A673 (cell line): ENCODE data around the gene PHKB. TPM values are rescaled to one million over a fixed set of nuclear protein-coding genes. Genes with fewer than 3 reads are reported as not detected.
"Not testable (repeated sequence)": the region's sequence is repeated elsewhere in the genome, so short reads cannot be mapped to it uniquely, and the experiment has no call there.

Experiments
- BruUV-seq: library from RNA; stranded (reverse); fragments of 400-500 nt; replicated peaks from 2 replicates; lab custom pipeline; 2021; lab: Mats Ljungman, UMichigan
- CTCF ChIA-PET: fragments of 300-600 bp; sonication (Branson Sonifier 250); formaldehyde crosslinking; loops from one replicate; lab custom pipeline; 2022; ENCODE audit warnings: antibody characterized with exemption; lab: Charles Lee
- POLR2A ChIA-PET: fragments of 300-600 bp; sonication (Branson Sonifier 250); formaldehyde crosslinking; loops from one replicate; lab custom pipeline; 2022; ENCODE audit warnings: antibody characterized with exemption; ENCODE audit not compliant: low non-redundant PET; lab: Charles Lee
- DNase-seq: peaks from one replicate; pipeline ENCODE4 v3.0.0-alpha.2; 2015; ENCODE audit warnings: low spot score
- H3K27ac ChIP-seq: fragments of 200-600 bp; sonication (generic); 2 replicates; pipeline ENCODE4 v1.5.1; 2016; ENCODE audit warnings: mixed run types, low read depth, mild to moderate bottlenecking, mixed read lengths, antibody characterized with exemption, low read length; ENCODE audit not compliant: poor library complexity, severe bottlenecking
- H3K27me3 ChIP-seq: fragments of 200-600 bp; sonication (generic); replicated peaks from 2 replicates; pipeline ENCODE4 v1.6.1; 2017; ENCODE audit warnings: mixed run types, low read depth, mild to moderate bottlenecking, mixed read lengths, antibody characterized with exemption, low read length; ENCODE audit not compliant: insufficient read depth, poor library complexity
- H3K36me3 ChIP-seq: fragments of 200-600 bp; sonication (generic); 2 replicates; pipeline ENCODE4 v1.6.1; 2016; ENCODE audit warnings: mixed run types, mild to moderate bottlenecking, mixed read lengths, antibody characterized with exemption, low read length; ENCODE audit not compliant: insufficient read depth, poor library complexity, severe bottlenecking
- H3K4me1 ChIP-seq: fragments of 200-600 bp; sonication (generic); 2 replicates; pipeline ENCODE4 v1.6.1; 2017; ENCODE audit warnings: mixed run types, mild to moderate bottlenecking, mixed read lengths, antibody characterized with exemption, low read length; ENCODE audit not compliant: insufficient read depth, poor library complexity, severe bottlenecking
- H3K4me3 ChIP-seq: fragments of 200-600 bp; sonication (generic); 2 replicates; pipeline ENCODE4 v1.5.1; 2016; ENCODE audit warnings: low read depth, mixed run types, mild to moderate bottlenecking, mixed read lengths, low read length; ENCODE audit not compliant: poor library complexity, severe bottlenecking
- H3K9me3 ChIP-seq: fragments of 200-600 bp; sonication (generic); 2 replicates; pipeline ENCODE4 v1.6.1; 2016; ENCODE audit warnings: mixed run types, low read depth, mild to moderate bottlenecking, mixed read lengths, antibody characterized with exemption, low read length; ENCODE audit not compliant: poor library complexity, severe bottlenecking
- CTCF ChIP-seq: fragments of 300-800, 200-600 bp; sonication (generic); conservative IDR thresholded peaks from 2 replicates; pipeline ENCODE4 v1.5.1; 2017; ENCODE audit warnings: low read depth, mild to moderate bottlenecking, antibody characterized with exemption, low read length, moderate library complexity, mixed read lengths
- EZH2 ChIP-seq: fragments of 200-600 bp; sonication (generic); IDR thresholded peaks from 2 replicates; pipeline ENCODE4 v1.6.1; 2017; ENCODE audit warnings: borderline replicate concordance, low read depth, mild to moderate bottlenecking, mixed read lengths, antibody characterized with exemption, low read length; ENCODE audit not compliant: poor library complexity, severe bottlenecking
- intact Hi-C: fragments of 100-400 bp; cut with micrococcal nuclease; formaldehyde crosslinking; loops from one replicate; pipeline ENCODE4 v1.10.0; 2022; ENCODE audit not compliant: unreplicated experiment
- total RNA-seq: library from RNA; stranded (reverse); gene quantifications from 2 replicates; pipeline ENCODE4 v1.2.3, GENCODE V29; 2021

Gene PHKB
- total RNA-seq, 1 experiment from 2014 or later: 50.6 TPM

DNA sequence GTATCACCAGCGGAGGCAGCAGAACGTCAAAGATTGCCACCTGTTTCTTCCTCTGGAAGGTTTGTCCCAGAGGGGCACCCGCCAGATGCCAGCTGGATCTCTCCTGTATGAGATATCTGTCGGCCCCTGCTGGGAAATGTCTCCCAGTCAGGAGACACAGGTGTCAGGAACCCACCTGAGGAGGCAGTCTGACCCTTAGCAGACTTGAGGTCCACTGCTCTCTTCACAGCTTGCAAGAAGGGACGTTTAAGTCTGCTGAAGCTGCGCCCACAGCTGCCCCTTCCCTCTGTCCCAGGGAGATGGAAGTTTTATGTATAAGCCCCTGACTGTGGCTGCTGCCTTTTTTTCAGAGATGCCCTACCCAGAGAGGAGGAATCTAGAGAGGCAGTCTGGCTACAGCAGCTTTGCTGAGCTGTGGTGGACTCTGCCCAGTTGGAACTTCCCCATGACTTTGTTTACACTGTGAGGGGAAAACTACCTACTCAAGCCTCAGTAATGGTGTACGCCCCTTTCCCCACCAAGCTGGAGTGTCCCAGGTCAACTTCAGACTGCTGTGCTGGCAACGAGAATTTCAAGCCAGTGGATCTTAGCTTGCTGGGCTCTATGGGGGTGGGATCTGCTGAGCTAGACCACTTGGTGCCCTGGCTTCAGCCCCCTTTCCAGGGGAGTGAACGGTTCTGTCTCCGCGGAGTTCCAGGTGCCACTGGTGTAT is 92.9 kb downstream of the PHKB start:
- H3K4me3 ChIP-seq: no peak overlapping the region
- ChIA-PET POLR2A (no interaction called here), CTCF (no interaction called here)
- H3K4me1 ChIP-seq: no peaks in the 10 kb centered on the region
- no peak overlapping the region for H3K27ac ChIP-seq
- H3K36me3 ChIP-seq: no peaks in the 10 kb centered on the region
- intact Hi-C loops: no loop called here
- BruUV-seq: no TSS peak
- H3K27me3 ChIP-seq: no peaks in the 10 kb centered on the region
- no peak for DNase-seq
- no peaks in the 10 kb centered on the region for H3K9me3 ChIP-seq
- TF ChIP-seq EZH2 (no peak), CTCF (no peak)

GRCh38 chr16:47554587-47554986 is 93.5 kb downstream of the PHKB start:
- CTCF ChIA-PET, intact Hi-C loops, POLR2A ChIA-PET: not testable (repeated sequence)

DNA sequence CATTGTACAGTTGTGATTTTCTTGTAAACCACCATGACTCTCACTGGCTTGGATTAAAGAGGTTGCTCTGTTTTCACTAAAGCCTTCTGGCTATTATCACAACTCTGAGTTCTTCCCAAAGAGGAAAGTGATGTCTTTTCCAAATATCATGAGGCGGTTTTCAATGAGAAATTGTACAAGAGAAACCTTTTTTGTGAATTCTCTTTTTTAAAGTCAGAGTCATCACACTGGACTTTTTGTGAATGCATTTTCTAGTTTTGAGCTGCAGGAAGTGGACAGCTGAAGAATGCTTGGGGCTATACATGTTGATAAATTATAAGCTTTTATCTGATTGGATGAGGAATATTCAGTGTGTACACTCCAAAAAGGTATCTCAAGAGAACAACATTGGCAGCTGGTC is 100.2 kb downstream of the PHKB start:
- ChIA-PET POLR2A (no interaction called here), CTCF (no interaction called here)
- Histone ChIP-seq H3K36me3 (no peaks in the 10 kb centered on the region), H3K9me3 (no peaks in the 10 kb centered on the region), H3K4me3 (no peak overlapping the region), H3K4me1 (no peaks in the 10 kb centered on the region), H3K27ac (no peak overlapping the region), H3K27me3 (no peaks in the 10 kb centered on the region)
- DNase-seq: no peak
- intact Hi-C loops: no loop called here
- TF ChIP-seq EZH2 (no peak), CTCF (no peak)
- no TSS peak for BruUV-seq

More at GRCh38 chr16:47554587-47554986, 93.5 kb downstream of the PHKB start:
- not testable (repeated sequence) for DNase-seq, H3K27me3 ChIP-seq, H3K36me3 ChIP-seq, H3K9me3 ChIP-seq, H3K4me1 ChIP-seq, BruUV-seq, H3K4me3 ChIP-seq, H3K27ac ChIP-seq

- intact Hi-C loops: no loop called here
- CTCF ChIA-PET: no interaction called here
- no TSS peak for BruUV-seq
These were observed 101.2 kb downstream of the PHKB start for GRCh38 chr16:47562366-47562765.

More at GRCh38 chr16:47562366-47562765, 101.2 kb downstream of the PHKB start:
- POLR2A ChIA-PET: no interaction called here
- no peaks in the 10 kb centered on the region for H3K27me3 ChIP-seq
- no peaks in the 10 kb centered on the region for H3K9me3 ChIP-seq
- no peaks in the 10 kb centered on the region for H3K36me3 ChIP-seq
- no peak overlapping the region for H3K4me3 ChIP-seq
- no peak overlapping the region for H3K27ac ChIP-seq
- no peaks in the 10 kb centered on the region for H3K4me1 ChIP-seq
- TF ChIP-seq CTCF (no peak), EZH2 (no peak)
- no peak for DNase-seq
